AG04449 (cell line): ENCODE results near the gene CPT1B.

ENCODE experiments used
- CTCF ChIA-PET: fragments of 350-600 bp; formaldehyde crosslinking; extraction: SDS; loops from one replicate; lab custom pipeline; 2021; ENCODE audit warnings: antibody characterized with exemption; lab: Yijun Ruan, JAX
- POLR2A ChIA-PET: fragments of 400-600, 350-600 bp; formaldehyde crosslinking; extraction: SDS; loops from one replicate; lab custom pipeline; 2020; ENCODE audit warnings: antibody characterized with exemption, inconsistent platforms; lab: Yijun Ruan, JAX
- DNase-seq: peaks from one replicate; pipeline ENCODE4 v3.0.0-alpha.2; 2010; ENCODE audit warnings: low read depth, low spot score
- H3K4me3 ChIP-seq: 2 replicates; pipeline ENCODE4 v1.5.1; 2011; ENCODE audit warnings: low read depth, mild to moderate bottlenecking, control low read depth, low read length
- TF ChIP-seq, protein P1 (sequence below): IDR thresholded peaks from one replicate; pipeline ENCODE4 v1.5.1; 2011; ENCODE audit warnings: mild to moderate bottlenecking, moderate library complexity, low read length, control low read depth, inconsistent platforms; ENCODE audit not compliant: insufficient read depth; ENCODE audit errors: missing control alignments

CPT1B gene

DNA sequence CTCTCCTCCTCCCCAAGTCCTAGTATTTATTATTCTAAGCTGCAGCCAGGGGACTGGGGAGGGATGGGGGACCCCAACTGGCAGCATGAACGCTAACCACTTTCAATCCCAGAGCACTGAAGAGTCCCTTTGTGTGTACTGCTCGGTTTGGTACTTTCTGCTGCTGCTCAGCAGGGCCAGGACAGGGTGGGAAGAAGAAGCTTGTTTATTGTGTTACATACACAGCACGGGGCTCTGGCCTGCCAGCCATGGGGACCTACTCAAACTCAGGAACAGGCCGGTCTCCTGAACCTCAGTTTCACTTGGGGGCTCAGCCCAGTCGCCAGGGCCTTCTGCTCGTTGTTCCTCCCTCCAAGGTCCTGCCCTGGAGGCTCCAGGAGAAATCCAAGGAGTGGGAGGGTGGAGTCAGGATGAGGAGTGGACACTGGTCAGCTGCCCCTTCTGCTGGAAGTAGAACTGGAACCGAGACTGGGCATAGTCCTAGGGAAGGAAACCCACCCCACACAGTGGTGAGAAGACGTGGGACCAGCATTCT, 616 bp upstream of the CPT1B start:
- no peak overlapping the region for H3K4me3 ChIP-seq
- DNase-seq, result no peak
- TF ChIP-seq, protein P1, sequence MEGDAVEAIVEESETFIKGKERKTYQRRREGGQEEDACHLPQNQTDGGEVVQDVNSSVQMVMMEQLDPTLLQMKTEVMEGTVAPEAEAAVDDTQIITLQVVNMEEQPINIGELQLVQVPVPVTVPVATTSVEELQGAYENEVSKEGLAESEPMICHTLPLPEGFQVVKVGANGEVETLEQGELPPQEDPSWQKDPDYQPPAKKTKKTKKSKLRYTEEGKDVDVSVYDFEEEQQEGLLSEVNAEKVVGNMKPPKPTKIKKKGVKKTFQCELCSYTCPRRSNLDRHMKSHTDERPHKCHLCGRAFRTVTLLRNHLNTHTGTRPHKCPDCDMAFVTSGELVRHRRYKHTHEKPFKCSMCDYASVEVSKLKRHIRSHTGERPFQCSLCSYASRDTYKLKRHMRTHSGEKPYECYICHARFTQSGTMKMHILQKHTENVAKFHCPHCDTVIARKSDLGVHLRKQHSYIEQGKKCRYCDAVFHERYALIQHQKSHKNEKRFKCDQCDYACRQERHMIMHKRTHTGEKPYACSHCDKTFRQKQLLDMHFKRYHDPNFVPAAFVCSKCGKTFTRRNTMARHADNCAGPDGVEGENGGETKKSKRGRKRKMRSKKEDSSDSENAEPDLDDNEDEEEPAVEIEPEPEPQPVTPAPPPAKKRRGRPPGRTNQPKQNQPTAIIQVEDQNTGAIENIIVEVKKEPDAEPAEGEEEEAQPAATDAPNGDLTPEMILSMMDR, result no peak
- CTCF ChIA-PET, result interaction anchor here (0.6 to 8.8 kb wide), 6 partner anchors 9 to 112 kb away, joined by 3 to 124 read pairs (median 4); partner anchors contain the start of gene SYCE3
- POLR2A ChIA-PET, result no interaction called here

DNA sequence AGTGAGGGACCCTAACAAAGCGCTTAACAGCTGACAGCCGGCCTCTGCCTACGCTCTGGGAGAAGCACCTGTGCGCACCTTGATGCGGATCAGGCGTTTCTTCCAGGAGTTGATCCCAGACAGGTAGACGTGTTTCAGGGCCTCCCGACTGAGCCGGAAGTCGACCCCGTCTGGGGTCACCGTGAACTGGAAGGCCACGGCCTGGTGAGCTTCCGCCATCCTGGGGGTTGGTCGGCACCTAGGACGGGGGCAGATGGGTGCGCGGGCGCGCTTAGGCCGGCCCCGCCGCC, 585 bp downstream of the CPT1B start:
- CTCF ChIA-PET, result interaction anchor here (0.9 to 8.8 kb wide), 3 partner anchors 13 to 115 kb away, joined by 4 to 124 read pairs (median 36); partner anchors contain the start of gene SYCE3
- H3K4me3 ChIP-seq, result no peak overlapping the region
- DNase-seq, result no peak
- TF ChIP-seq, protein P1, result no peak
- POLR2A ChIA-PET, result interaction anchor here (0.9 kb wide), 1 partner anchor 50 kb away, joined by 3 read pairs; no protein-coding TSS in a partner anchor

DNA sequence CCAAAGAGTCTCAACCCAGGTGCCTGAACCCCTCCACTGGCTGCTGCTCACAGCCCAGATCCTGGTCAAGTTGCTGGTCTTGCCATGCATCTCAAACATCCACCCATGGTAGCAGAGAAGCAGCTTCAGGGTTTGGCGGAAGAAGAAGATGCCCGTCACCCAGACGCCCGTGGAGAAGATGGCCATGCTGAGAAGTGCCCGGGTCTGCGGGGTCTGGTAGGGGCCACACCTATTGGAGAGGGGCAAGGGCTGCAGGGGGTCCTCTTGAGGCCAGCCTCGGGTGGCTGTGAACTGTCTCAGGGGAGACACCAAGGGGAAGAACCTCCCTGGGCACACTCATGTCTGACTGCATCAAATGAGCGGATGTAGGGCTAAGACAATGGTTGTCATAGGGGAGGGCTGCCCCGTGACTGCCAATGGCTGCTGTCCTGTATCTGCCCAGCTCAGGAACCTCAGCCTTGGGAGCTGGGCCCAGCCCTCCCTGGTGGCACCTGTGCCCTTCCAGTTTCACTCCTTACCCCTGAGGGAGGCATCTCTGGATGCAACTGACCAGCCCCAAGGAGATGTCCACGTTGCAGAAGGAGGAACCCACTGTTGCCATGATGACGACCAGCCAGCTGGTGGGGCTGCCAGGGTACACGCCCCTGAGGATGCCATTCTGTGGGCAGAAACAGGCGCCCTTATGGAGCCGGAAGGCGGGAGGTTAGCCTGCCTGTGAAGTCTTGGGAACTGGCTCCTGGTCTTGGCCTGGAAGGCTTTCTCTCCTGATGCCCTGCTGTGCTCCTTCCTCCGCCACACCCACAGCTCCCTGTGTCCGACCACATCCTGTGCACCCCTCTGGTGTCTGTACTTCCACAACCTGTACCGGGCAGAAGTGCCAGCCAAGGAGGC, 1.2 kb downstream of the CPT1B start:
- TF ChIP-seq, protein P1, result no peak
- POLR2A ChIA-PET, result interaction anchor here (0.9 kb wide), 1 partner anchor 50 kb away, joined by 3 read pairs; no protein-coding TSS in a partner anchor
- H3K4me3 ChIP-seq, result no peak overlapping the region
- DNase-seq, result no peak
- CTCF ChIA-PET, result interaction anchor here (0.9 to 8.8 kb wide), 7 partner anchors 12 to 135 kb away, joined by 3 to 124 read pairs (median 4); partner anchors contain the start of gene SYCE3

DNA sequence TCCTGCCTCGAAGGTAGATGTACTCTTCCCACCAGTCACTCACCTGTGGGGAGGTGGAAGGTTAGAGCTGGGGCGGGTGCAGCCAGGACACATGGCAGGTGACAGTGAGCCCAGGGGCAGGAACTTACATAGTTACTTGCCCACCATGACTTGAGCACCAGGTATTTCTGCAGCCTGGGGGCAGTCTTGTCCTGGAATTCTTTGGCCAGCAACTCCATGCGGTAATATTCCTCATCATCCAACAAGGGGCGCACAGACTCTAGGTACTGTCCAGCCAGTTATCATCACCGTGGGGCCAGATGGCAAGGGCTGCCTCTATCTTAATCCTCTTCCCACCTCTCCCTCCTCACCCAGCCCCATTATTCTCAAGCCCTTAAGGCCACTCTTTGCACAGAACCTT, 2.2 kb downstream of the CPT1B start:
- ChIA-PET POLR2A (no interaction called here), CTCF (interaction anchor here (0.7 to 8.8 kb wide), 10 partner anchors 11 to 136 kb away, joined by 3 to 124 read pairs (median 4); partner anchors contain the start of genes ARSA, SCO2 and SYCE3)
- no peak for DNase-seq
- TF ChIP-seq, protein P1, result peak; percentile 25
- no peak overlapping the region for H3K4me3 ChIP-seq

DNA sequence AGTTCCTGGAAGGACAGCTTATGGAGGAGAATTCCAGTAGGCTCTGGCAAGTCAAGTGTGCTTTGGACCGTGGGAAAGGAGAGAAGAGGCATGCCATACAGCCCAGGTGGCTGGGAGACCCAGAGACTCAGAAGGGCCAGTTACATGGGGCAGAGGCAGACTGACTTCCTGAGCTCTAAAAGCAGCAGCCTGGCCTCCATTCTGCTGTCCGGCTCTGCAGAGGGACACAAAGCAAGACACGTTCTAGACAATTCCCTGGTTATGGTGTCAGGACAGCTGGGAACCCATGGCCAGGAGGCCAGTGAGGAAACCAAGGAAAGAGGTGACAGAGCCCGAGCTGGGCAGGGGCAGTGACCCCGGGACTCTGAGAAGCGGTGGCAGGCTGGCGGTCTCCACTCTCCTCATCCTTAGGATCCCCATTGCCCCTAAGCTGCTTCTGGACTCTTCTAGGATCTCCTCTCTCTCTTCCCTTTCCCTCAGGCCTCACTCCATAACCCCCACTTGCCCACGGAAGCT, 2.7 kb downstream of the CPT1B start:
- TF ChIP-seq, protein P1, result no peak
- CTCF ChIA-PET, result interaction anchor here (0.7 to 8.8 kb wide), 7 partner anchors 11 to 124 kb away, joined by 3 to 124 read pairs (median 6); partner anchors contain the start of genes ARSA, SCO2 and SYCE3
- POLR2A ChIA-PET, result interaction anchor here (1.1 kb wide), 1 partner anchor 50 kb away, joined by 4 read pairs; the partner anchor contains the start of gene SCO2
- H3K4me3 ChIP-seq, result no peak overlapping the region
- DNase-seq, result no peak
